Putamen (tissue), 1 donor: ENCODE data around the gene TP53.

ENCODE experiments used
- DNase-seq: peaks from one replicate; pipeline ENCODE4 v3.0.0-alpha.2; 2016; ENCODE audit warnings: low spot score

TP53 gene

DNA sequence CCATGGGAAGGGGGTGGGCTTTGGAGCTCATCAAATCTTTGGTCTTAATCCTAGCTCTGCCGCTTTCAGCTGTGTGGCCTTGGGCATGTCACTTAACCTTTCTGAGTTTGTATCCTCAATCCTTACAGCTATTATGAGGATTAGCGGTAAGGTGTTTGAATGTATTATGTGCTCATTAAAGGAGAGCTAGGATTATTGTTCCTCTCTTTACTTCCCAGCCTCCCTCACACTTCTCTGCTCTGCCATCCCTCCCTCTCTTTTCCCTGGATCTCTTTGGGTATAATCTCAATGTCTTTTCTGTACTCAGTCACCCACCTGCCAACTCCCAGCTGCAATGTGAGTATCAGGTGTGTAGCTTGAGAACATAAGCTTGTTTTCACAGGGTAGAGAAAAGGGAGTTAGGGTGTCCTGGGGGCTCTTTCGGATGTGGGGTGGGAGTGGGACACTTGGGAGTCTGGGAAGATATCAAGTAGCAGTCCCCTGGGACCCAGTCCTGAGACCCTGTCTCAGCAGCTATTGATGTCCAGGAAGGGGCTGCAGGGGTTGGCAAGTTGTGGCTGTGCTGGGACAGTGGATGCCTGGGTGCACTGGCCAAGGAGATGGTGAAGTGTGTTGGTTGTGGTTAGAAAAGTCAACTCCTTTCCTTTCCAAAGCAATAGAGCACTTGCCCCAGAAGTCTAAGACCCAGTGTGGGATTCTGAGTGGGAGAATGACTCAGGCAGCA is 19.5 kb upstream of the TP53 start:
- no peak for DNase-seq

DNA sequence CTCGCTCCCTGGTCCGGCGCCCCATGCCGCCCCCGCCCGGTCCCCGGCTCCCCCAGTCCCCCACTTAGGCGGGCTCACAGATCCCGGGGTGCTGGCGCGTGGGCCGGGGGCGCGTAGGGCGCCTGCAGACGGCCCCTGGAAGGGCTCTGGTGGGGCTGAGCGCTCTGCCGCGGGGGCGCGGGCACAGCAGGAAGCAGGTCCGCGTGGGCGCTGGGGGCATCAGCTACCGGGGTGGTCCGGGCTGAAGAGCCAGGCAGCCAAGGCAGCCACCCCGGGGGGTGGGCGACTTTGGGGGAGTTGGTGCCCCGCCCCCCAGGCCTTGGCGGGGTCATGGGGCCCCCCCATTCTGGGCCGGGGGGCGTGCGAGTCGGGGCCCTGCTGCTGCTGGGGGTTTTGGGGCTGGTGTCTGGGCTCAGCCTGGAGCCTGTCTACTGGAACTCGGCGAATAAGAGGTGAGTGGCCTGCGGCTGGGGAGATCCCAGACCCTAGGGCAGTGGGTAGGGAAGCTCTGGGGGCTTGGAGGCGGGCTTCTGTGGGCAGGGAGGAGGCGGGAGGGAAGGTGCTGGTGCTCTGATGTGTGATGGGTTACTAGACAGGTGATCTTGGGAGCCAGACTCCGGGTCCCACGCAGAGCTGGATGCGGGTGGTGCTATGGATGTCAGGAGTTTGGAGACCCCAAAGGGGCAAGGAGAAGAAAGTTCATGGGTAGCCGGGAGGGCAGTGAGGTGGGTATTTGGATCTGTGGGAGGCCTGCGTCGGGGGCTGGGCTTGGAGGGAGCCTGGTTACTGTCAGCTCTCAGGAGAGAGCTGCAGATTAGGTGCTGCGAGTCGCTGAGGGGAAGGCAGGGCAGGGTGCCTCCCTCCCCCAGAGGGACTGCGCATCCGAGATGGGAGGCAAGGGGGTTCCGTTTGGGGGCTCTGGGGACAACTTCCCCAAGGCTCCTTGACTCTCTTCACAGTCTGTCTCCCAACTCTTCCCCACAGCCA is 18.3 kb upstream of the TP53 start:
- no peak for DNase-seq

DNA sequence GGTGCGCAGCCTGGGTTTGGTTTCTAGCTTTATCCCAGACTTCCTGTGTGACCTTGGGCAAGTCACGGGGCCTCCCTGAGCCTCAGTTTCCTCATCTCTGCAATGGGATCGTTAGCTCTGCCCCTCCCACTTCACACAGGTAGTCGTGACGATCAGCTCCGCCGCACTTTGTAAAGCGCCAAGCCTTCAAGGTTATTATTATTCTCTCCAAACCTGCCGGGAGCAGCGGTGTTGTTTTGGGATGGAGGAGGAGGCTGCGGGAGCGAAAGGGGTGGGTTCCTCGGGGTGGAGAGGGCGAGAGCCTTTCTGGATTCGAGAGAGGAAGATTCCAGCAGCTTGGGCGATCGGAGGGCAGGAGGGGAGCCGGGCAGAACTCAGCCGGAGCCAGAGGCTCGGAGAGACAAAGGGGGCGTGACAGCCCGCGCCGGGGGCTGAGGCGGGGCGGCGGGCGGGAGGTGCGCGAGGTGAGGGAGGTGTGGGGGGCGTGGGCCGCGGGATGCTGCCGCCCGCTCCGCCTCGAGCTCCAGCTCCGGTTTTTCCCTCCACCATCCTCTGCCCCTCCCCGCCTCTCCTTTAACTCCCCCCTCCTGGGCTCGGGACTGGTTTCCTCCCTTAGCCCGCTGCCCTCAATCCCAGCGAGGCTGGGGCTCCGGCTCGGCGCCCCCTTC is 17.4 kb upstream of the TP53 start, which contains the start of gene EFNB3:
EFNB3 (plus strand) TSS at position 602 of the 668 bp plus-strand sequence. CDS start 397 bp downstream, outside the sequence.
- DNase-seq, result peak; percentile 45

DNA sequence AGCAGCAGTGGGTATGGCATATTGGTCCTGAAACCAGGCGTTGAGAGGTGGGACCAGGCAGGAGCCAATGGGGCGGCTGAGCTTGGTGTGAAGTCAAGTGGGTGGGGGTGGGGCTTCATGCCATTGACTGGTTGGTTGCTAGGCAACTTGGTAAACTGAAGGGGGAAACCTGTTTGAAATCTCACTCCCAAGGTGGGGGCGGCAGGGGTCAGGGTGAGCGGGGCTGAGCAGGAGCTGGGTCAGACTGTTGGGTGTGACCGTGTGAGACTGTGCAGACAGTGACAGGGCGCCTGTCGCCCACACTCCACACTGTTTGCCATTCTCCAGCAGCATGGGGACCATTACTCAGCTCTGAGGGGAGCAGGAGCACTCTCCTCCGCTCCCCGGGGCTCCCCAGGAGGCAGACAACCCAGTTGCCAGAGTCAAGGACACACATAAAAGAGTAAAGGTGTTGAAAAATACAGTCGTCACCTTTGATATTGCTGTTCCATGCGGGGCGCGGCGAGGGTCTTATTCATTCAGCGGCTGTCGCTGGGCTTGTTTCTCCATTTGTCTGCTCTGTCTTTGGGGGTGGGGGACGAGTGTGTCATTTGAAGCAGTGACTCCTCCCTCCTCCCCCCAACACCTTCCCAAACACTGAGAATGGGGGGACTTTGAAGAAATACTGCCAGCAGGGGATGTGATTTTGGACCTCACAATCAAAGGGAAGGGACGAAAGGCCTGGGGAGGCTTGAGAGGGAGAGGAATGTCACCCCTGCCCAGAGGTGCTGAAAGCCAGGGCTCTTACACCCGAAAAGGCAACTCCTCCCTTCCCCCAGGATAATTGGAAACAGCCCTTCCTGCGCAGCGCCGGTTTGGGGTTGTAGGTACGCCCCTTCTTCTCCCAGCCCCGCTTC is 16.5 kb upstream of the TP53 start:
- DNase-seq, result peak; percentile 57

DNA sequence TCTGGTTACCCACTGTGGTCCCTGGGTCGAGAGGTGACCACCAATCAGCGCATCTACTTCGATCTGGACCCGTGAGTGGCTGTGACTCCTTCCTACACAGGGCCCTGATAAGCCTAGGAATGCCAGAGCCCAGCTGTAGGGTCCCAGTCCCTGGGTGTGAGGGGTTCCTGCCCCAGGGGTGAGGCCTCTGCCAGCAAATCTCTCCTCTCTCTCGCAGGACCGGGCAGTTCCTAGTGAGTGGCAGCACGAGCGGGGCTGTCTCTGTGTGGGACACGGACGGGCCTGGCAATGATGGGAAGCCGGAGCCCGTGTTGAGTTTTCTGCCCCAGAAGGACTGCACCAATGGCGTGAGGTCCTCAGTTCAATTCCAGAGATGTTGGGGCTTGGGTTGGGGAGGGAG is 15.5 kb upstream of the TP53 start:
- no peak for DNase-seq

DNA sequence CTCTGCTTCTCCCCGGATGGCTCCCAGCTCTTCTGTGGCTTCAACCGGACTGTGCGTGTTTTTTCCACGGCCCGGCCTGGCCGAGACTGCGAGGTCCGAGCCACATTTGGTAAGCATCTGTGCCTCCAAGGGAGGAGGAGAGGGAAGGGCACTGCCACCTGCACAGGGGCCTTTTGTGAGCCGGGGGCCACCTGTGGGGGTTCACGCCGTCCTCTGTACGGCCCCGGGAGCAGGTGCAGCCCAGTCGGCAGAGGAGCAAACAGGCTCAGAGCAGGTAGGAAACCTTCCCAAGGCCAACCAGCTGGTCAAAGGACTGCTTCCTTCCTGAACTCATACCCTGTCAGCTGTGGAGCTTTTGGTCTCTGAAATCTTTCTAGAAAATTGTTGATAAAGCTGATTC is 14.4 kb upstream of the TP53 start:
- no peak for DNase-seq

DNA sequence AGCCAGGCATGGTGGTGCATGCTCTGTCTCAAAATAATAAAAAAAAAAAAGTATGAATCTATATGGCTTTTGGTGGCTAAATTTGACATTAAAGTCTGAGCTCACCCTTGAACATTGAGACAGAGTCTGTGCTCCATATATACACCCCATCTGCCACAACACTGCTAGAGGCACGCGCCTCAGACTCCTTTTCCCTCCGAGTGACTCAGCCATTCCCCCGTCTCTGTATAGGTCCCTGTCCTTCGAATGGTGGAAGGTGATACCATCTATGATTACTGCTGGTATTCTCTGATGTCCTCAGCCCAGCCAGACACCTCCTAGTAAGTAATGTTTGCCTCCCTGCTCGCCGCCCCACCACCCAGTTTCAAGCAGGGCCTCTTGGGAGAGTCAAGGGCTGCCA is 13.2 kb upstream of the TP53 start:
- DNase-seq, result no peak

DNA sequence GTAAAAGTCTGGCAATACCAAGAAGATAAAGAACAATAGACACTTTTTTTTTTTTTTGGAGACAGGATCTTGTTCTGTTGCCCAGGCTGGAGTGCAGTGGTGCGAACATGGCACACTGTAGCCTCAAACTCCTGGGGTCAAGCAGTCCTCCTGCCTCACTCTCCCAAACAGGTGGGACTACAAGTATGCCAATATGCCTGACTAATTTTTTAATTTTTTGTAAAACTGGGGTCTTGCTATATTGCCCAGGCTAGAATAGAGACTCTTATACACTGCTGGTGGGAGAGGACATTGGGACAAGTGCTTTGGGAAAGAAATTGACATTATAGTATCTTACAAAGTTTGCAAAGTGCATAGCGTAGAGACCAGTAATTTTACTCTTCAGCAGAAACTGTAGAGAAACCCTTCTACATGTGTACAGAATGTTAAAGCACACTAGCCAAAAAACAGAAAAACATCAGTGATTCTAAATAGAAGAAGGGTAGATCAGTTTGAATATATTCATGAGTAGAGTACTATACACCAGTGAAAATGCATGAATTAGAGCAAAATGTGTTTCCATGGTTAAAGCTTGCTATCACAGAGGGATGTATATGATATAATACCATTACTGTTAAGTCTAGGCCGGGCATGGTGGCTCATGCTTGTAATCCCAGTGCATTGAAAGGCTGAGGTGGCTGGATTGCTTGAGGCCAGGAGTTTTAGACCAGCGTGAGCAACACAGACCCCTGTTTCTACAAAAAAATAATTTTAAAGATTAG is 10.7 kb upstream of the TP53 start:
- no peak for DNase-seq

DNA sequence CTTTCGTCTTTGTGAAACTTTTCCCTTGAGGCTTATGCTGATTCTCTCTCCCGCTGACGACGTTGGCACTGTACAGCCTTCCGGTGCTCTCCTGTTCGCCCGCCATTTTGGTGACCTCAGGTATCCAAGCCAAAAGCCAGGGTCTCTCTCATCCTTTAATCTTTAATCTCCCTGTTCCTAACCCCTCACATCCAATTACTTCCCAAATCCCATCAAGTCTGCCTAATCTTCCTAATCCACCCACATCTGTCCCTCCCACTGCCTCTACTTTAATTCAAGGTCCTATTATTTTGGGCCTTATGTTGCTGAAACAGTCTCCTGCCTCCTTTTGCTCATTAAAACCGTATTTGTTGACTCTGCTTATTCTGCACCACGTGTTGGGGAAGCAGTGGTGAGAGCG is 8.3 kb upstream of the TP53 start:
- no peak for DNase-seq

DNA sequence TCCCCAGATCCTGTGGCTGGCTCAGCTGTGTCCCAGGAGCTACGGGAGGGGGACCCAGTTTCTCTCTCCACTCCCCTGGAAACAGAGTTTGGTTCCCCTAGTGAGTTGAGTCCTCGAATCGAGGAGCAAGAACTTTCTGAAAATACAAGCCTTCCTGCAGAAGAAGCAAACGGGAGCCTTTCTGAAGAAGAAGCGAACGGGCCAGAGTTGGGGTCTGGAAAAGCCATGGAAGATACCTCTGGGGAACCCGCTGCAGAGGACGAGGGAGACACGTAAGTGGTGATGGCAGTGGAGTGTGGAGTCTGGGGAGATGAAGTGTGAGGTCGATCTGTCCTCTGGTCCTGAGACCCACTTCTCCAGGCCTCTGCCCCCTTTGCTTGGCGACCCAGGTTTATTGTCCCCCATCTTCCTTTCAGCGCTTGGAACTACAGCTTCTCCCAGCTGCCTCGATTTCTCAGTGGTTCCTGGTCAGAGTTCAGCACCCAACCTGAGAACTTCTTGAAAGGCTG is 1.6 kb upstream of the TP53 start:
- no peak for DNase-seq

DNA sequence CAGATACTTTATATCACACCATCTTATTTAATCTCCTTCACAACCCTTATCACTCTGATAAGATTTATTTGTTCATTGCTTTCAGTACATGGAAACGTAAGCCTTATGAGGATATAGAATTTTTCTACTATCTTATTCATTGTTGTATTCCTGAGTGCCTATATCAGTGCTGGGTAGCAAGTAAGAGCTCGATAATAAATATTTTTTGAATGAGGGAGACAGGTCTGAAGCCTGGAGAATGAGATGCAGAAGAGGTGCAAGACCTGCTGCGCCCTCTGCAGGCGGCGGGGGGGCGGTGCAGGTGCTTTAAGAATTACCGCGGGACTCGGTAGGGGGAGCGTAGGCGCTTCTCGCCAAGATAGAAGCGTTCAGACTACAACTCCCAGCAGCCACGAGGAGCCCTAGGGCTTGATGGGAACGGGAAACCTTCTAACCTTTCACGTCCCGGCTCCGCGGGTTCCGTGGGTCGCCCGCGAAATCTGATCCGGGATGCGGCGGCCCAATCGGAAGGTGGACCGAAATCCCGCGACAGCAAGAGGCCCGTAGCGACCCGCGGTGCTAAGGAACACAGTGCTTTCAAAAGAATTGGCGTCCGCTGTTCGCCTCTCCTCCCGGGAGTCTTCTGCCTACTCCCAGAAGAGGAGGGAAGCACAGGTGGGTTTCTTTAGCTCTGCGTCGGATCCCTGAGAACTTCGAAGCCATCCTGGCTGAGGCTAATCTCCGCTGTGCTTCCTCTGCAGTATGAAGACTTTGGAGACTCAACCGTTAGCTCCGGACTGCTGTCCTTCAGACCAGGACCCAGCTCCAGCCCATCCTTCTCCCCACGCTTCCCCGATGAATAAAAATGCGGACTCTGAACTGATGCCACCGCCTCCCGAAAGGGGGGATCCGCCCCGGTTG is 868 bp upstream of the TP53 start, which contains the start of gene WRAP53:
WRAP53 (plus strand) TSS at position 570 of the 900 bp plus-strand sequence; CDS start at position 742, 172 bp downstream.
- peak; percentile 98 for DNase-seq

DNA sequence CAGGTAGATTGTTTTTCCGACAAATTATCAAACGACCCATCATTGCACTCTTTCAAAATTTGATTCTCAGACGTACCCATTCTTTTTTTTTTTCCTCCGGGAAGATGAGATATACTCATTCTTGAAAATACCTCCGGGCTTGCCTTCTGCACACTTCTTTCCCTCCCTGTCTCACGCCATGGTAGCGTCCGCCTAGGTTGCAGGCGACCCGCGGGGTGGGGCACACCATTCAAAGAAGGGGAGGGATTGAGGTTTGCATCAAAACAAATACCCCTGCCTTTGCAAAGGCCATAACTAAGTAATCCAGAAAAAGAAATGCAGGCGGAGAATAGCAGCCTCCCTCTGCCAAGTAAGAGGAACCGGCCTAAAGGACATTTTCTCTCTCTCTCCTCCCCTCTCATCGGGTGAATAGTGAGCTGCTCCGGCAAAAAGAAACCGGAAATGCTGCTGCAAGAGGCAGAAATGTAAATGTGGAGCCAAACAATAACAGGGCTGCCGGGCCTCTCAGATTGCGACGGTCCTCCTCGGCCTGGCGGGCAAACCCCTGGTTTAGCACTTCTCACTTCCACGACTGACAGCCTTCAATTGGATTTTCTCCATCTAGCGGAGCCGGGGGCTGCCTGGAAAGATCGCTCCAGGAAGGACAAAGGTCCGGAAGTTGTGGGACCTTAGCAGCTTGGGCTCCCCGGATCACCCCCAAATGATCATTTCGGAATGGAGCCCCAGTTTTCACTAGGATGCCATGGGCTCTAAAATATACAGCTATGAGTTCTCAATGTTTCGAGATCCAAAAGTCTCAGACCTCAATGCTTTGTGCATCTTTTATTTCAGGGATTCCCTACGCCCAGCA is 843 bp downstream of the TP53 start:
- DNase-seq, result peak; percentile 88

DNA sequence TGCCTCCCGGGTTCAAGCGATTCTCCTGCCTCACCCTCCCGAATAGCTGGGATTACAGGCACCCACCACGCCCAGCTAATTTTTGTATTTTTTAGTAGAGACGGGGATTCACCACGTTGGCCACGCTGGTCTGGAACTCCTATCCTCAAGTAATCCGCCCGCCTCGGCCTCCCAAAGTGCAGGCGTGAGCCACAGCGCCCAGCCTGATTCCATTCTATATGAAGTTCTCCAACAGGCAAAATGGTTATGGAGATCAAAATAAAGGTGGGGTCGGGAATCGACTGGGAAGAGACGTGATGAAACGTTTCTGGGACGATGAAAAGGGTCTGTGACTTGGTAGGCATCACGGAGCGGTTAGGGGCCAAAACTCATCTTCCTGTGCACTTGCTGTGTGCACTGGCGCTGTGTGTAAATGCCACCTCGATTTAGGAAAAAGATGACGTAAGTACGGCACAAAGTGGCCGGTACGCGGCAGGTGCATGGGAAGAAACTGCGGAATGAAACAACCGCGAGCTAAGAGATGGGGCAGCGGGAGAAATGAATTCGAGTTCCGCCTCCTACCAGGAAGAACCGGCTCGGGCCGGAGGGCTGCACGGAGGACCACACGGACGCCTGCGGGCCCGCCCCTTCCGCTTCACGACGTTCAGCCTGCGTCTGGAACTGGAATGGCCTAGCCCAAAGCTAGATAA is 1.6 kb downstream of the TP53 start:
- peak; percentile 95 for DNase-seq

DNA sequence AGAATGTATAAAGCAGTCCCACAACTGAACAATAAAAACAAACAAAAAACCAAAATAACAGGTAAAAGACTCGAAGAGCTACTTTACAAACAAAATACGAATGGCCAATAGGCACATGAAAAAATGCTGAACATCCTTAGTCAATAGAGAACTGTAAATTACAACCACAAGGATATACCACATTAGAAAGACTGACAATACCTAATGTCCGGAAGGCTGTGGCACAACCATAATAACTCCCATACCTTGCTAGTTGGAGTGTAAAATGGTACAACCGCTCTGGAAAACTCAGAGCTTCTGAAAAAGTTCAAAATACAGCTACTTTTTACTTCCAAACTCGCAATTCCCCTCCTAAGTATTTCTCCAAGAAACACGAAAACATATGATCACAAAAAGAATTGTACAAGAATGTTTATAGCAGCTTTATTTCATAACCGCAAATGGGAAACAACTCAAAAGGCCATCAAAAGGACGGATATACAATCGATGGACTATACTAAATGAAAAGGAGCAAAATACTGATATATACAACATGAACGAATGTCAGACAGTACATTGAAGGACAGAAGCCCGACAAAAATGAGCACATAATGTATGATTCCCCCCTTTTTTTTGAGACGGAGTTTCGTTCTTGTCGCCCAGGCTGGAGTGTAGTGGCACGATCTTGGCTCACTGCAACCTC is 2.3 kb downstream of the TP53 start:
- DNase-seq, result no peak

DNA sequence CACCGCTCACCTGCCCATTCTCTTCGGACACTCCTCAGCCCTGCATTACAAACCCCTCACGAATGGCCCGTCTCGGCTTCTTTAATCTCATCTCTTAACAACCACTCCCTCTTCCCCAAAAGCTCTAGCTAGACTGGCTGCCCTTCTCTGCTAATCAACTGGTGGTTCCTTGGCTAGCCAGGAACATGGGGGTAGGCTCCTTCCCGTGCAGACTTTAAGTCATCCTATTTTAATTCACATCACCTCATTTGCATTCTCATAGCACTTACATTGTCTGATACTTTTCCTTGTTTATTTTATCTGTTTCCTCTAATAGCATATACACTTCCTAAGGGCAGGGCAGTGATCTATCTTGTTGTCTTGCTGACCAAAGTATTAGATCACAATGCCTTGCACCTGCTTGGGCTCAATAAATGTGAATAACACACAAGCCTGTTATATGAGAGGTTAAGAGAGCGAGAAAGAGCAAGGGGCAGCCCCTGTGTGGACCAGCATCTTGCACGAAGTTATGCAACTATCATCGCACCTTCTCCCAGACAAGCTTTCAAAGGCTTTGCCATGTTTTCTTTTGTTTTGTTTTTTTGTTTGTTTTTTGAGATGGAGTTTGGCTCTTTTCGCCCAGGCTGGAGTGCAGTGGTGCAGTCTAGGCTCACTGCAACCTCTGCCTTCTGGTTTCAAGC is 9.8 kb downstream of the TP53 start:
- DNase-seq, result no peak

DNA sequence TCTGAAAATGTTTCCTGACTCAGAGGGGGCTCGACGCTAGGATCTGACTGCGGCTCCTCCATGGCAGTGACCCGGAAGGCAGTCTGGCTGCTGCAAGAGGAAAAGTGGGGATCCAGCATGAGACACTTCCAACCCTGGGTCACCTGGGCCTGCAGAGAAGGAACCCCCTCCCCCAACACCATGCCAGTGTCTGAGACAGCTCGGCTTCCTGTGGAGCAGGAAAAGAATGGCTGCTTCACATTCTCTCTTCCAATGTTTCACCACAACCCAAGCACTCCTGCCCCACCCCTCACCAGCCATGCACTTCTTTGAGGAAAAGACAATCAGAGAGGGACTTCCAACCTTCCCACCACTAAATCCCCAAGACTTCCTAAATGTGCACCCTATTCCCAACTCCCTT is 10.8 kb downstream of the TP53 start:
- DNase-seq, result no peak

DNA sequence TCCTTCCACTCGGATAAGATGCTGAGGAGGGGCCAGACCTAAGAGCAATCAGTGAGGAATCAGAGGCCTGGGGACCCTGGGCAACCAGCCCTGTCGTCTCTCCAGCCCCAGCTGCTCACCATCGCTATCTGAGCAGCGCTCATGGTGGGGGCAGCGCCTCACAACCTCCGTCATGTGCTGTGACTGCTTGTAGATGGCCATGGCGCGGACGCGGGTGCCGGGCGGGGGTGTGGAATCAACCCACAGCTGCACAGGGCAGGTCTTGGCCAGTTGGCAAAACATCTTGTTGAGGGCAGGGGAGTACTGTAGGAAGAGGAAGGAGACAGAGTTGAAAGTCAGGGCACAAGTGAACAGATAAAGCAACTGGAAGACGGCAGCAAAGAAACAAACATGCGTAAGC is 12.4 kb downstream of the TP53 start:
- DNase-seq, result no peak
